GM21717 (cell line): ENCODE measurements around the gene FOXN3.
"Not testable (repeated sequence)": the region's sequence is repeated elsewhere in the genome, so short reads cannot be mapped to it uniquely, and the experiment has no call there.

Source experiments
- ATAC-seq: cut with Tn5 transposase; IDR thresholded peaks from one replicate; pipeline ENCODE4 v1.9.1; 2021; ENCODE audit warnings: mild to moderate bottlenecking, moderate library complexity; ENCODE audit not compliant: unreplicated experiment

Gene FOXN3

DNA sequence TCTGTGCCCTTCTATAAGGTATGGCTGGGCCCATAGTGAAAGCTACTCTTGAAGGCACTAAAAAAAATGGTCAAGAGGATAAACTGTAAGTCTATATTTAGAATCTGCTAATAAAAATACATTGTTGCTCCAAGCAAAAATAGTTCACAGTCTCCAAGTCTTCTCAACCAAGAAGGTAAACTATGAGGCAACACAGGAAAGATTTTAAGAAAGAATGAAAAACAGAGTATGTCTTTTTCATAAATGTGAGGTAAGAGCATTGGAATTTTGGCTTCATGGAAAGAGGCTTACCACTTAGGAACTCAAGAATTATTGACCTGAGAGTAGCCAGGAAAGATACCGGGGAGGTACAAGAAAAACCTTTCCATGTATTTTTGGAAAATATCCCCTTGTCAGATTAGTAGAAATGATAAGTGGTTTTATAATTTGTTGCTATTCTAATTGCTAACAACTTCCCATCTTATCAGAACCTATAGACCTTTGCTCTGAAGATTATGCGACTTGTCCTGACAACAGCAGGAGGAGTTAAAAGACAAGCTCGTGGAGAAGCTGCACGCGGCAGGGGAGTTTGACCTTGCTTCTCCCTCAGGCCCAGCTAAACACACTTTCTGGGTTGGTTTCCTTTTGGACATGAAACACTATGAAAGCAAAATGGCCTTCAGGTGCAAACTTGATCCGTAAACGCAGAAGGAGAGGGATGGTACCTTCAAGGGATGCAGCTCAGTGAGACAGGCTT, 238.1 kb downstream of the FOXN3 start:
- ATAC-seq, result no peak

GRCh38 chr14:89178376-89178775, 238.7 kb downstream of the FOXN3 start:
- ATAC-seq, result no peak

DNA sequence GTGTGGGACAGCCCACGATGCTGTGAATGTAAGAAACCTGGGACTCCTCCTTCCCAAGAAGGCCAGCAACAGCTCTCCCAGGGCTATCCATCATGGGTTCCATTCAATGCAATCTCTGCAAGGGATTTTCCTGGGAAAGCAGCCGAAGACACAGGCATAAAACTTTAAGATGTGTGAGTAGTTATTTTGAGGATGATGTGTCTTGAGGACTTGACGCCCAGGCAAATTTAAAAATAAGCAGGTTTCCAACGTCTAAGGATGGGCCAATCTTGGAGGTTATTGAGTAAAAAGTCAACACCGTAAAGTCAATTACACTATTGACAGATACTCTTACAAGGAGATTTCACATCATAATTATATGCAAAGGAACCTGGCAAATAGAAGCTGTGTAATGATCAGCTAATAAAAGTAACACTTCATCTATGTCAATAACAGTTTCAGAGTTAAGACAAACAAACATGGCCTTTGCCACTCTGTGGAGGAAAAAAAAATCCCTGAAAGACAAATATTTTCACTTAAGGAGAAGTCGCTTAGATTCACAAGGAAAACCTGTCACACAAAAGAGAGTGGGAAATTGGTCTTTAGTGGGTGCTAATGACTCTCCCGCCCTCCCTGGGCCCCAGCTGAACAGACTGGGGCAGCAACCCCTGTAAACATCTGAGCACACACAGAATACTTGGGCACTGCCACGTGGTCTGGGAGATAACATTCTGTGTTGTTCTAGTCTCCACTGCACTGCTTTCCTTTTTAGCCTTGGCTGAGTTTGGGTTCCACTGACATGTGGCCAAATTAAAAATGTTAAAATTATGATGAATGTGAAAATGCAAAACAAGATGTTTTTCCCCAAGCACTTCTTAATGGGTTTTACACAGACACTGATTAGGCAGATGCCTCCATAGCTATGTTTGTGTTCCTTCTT, 240.9 kb downstream of the FOXN3 start:
- no peak for ATAC-seq

- no peak for ATAC-seq
Measured at GRCh38 chr14:89171628-89172027, 245.4 kb downstream of the FOXN3 start.

DNA sequence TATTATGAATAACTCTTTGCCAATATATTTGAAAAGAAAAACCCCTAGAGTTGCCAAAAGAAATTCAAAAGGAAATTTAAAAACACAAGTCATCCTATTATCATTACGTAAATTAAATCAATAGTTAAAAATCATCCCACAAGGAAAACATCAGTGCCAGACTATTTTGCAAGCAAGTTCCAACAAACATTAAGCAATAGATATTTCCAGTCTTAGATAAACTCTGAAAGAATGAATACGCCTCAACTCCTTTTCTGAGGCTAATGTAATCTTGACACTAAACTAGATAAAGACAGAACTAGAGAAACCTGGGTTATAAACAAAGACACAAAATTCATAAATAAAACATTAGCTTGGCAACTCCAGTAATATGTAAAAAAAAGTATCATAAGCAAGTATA, 245.9 kb downstream of the FOXN3 start:
- no peak for ATAC-seq

GRCh38 chr14:89167705-89168104, 249.3 kb downstream of the FOXN3 start:
- ATAC-seq, result no peak

DNA sequence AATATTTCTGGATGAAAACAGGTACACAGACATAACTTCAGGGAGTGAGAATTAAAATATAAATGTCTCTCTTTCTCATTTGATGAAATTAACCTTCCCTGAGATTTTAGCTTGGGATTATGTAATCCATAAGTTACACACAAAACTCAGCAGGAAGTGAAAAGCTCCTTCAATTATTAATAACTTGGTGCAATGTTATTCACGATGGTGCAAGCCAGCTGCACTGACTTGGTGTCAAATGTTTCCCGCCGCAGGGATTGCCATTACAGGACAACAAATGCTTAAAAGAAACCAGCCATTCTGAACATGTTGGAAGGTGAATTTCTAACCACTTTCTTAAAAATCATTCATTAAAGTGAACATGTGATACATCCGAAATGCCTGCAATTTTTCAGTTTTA, 250.4 kb downstream of the FOXN3 start:
- ATAC-seq, result no peak

- peak; percentile 81 for ATAC-seq
Measured at GRCh38 chr14:89165189-89166181, 251.5 kb downstream of the FOXN3 start.

GRCh38 chr14:89164168-89165073, 252.6 kb downstream of the FOXN3 start:
- peak; percentile 29 for ATAC-seq

GRCh38 chr14:89163031-89163636, 253.9 kb downstream of the FOXN3 start:
- ATAC-seq, result no peak

DNA sequence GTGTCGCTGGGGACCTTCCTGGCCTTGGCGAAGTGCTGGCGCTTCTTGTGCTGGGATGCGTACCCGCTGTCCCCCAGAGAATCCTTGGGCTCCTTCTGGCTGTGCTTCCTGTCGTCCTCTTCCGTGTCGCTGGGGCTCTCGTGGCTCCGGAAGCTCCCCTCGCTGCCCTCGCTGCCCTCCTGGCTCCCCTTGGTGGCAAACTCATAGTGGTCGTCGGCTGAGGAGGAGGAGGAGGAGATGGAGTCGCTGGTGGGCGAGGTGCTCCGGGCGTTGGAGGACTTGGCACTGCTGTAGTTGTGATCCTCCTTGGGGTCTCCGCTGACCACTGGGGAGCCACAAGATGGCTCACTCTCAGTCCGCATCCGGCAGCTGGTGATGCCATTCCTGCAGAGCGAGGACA, 254.4 kb downstream of the FOXN3 start:
- no peak for ATAC-seq

DNA sequence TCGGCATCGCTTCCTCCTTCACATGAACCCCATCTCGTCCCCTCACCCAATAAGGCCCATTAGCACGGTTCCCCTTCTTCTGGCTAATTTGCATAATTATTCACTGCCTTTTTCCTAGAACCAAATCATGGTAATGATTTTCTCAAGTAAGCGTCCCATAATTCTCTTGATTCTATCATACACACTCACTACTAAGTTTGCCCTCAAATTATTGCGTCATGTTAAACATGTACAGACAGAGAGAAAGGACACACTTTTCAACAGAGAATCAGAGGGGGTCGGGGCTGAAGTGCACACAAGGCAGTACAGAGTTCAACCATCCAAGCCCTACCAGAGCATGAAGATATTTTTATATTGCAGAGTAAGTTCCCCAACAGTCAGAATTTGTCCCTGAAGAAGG, 256.6 kb downstream of the FOXN3 start:
- no peak for ATAC-seq

GRCh38 chr14:89158701-89159100, 258.3 kb downstream of the FOXN3 start:
- no peak for ATAC-seq

DNA sequence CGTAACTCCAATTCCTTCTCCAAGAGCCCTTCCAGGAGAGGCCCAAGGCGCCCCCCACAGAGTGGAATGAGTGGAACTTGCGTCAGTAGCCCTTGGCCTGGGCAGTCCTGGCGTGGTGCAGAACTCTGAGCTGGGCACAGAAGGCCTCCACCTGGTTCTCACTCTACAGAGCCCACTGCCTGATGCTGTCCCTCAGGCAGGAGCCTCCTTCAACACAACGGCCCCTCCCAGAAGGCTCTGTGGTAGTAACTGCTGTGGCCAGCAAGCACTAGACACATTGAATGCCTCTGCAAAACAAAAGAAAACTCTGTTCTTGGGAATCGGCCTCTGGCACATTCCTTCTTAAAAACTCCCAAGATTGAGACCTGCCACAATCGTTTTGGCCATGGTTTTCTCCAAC, 258.9 kb downstream of the FOXN3 start:
- ATAC-seq, result not testable (repeated sequence)

- no peak for ATAC-seq
Measured at GRCh38 chr14:89155491-89155890, 261.5 kb downstream of the FOXN3 start.

- not testable (repeated sequence) for ATAC-seq
Measured at GRCh38 chr14:89151693-89152092, 265.3 kb downstream of the FOXN3 start.

DNA sequence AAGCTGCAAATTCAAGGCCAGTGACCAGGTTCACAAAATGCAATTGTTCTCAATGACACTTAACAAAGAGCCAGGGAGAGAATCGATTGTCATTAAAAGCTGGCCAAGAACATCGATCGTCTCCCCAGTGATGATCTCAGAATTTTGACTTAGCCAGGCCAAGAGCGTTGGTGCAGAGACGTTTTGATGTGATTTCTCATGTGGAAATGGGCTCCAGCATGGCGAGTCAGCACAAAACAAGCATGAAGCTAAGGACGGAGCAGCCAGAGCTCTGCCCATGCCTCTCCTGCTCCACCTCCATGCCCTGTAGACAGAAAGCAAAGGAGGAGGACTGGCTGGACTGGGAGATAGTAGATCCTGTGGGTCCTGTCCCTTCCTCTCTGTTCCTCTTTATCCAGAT, 270.8 kb downstream of the FOXN3 start:
- no peak for ATAC-seq

DNA sequence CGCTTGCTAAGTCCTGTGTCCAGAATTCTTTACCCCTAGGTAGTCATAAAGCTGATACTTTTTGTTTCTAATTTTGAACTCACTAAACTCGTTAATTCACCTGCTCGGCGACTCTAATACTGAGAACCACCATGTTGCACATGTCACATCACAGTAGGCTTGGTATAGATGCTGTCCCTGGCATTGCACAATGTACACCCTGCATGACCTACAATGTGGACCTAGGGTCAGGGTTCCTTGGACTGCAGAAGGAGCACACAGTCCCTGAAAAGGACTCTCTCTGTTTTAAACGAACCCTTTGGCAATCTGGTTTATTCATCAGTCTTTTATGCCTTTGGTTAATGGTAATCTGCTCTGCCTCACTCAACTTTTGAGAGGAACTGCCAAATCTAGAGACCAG, 272.4 kb downstream of the FOXN3 start:
- no peak for ATAC-seq

- ATAC-seq, result no peak
Measured at GRCh38 chr14:89144066-89144465, 273.0 kb downstream of the FOXN3 start.
